ENCODE results near the gene PITX1.

GRCh38 chr5:135005076-135005475 is 29.0 kb downstream of the PITX1 start:
- TF ChIP-seq POLR2AphosphoS5 (IDR thresholded peaks at IDR 0.05; ENCODE audit: borderline replicate concordance, low read depth, low read length) (no peak), EZH2 (IDR thresholded peaks at IDR 0.05) (no peak), FOXP2 (optimal IDR thresholded peaks at IDR 0.05; ENCODE audit: control extremely low read depth, extremely low read length, insufficient read depth) (no peak)

Data from SK-N-MC (cell line).